Aorta (tissue), 5 donors: ENCODE measurements around the gene DEDD. TPM values are rescaled to one million over a fixed set of nuclear protein-coding genes. Genes with fewer than 3 reads are reported as not detected.

ENCODE experiments used
- ATAC-seq: fragments of 200-7000 bp; cut with Tn5 transposase; one replicate; pipeline ENCODE4 v1.9.1; 2022; ENCODE audit warnings: moderate library complexity; ENCODE audit not compliant: low FRiP score
- DNase-seq, 2 donors: peaks; one replicate each; pipeline ENCODE4 v3.0.0-alpha.2; 2020
- H3K27ac ChIP-seq, 2 donors: one replicate each; pipeline ENCODE4 v1.5.1; 2013; ENCODE audit warnings: low read length in 2 of 2, mild to moderate bottlenecking in 2 of 2, moderate library complexity in 2 of 2, control low read depth in 1 of 2, inconsistent platforms in 1 of 2, low read depth in 1 of 2
- H3K27me3 ChIP-seq, 2 donors: one replicate each; pipeline ENCODE4 v1.6.1; 2013; ENCODE audit warnings: control low read depth in 1 of 2, low read length in 1 of 2, mild to moderate bottlenecking in 1 of 2, moderate library complexity in 1 of 2; ENCODE audit not compliant: insufficient read depth in 2 of 2, control insufficient read depth in 1 of 2
- H3K36me3 ChIP-seq, 2 donors: one replicate each; pipeline ENCODE4 v1.6.1; 2013; ENCODE audit warnings: control low read depth in 1 of 2, low read length in 1 of 2, mild to moderate bottlenecking in 1 of 2; ENCODE audit not compliant: insufficient read depth in 2 of 2, control insufficient read depth in 1 of 2
- H3K4me1 ChIP-seq, 2 donors: one replicate each; pipeline ENCODE4 v1.6.1; 2013; ENCODE audit warnings: low read length in 2 of 2, control low read depth in 1 of 2, mild to moderate bottlenecking in 1 of 2, moderate library complexity in 1 of 2; ENCODE audit not compliant: insufficient read depth in 2 of 2, control insufficient read depth in 1 of 2
- H3K4me3 ChIP-seq, 2 donors: one replicate each; pipeline ENCODE4 v1.5.1; 2013; ENCODE audit warnings: low read length in 2 of 2, control low read depth in 1 of 2, mild to moderate bottlenecking in 1 of 2
- H3K9me3 ChIP-seq: one replicate; pipeline ENCODE4 v1.6.1; 2013; ENCODE audit warnings: mild to moderate bottlenecking, low read length; ENCODE audit not compliant: control insufficient read depth
- WGBS, 2 donors: extraction: QIAGEN DNeasy Blood & Tissue Kit; methylation state at CpG; one replicate each; pipeline ENCODE4 v1.1.7; 2013; 5-methylcytosine and 5-hydroxymethylcytosine counted together
- intact Hi-C, 2 donors: fragments of 100-400 bp; cut with DNase I; formaldehyde crosslinking; loops; one replicate each; pipeline versions ENCODE4 v1.14.2 to v1.15.0; 2022
- polyA plus RNA-seq, 2 donors: library from polyadenylated mRNA; stranded (reverse); fragments of 200-250 nt; gene quantifications; one replicate each; pipeline ENCODE4 v1.2.3, GENCODE V29; 2013
- total RNA-seq, 2 donors: library from RNA; stranded (reverse); fragmentation: NEBNext Ultra II Directional; extraction: Animal tissue kit (Norgen Biotek cat#: 25700); gene quantifications; one replicate each; pipeline ENCODE4 v1.2.1, GENCODE V29; 2021
- donor health status: healthy with polysubstance abuse.
- donor health status: Bipolar disorder and iron deficiency.
- donor health status: DM: no; HTN: no; CAD: no.
- donor health status: DM: no; HTN: no; CAD: no.
- donor health status: DM: yes; HTN: yes; CAD: no.

DEDD gene
- total and polyA plus RNA-seq, 4 donors = 25.2 to 46.8 (median 42.2) TPM

DNA sequence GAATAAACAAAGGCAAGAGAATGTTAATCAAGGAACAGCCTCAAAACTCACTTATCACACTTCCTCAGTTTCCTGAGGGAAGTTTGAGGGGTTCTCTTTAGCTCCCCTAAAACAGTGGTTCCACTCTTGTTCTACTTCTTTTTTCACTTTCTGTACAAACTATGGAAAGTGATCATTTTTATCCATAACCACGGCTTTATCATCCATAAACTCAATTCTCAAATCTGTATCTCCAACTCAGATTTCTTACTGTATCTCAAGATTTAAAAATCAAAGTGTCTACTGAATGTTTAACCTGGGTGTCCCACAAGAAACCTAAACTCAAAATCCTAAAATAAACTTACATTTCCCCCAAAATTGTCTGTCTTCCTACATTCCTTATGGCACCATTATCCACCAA, 18.6 kb downstream of the DEDD start:
- Histone ChIP-seq H3K27me3 (no peaks in the 10 kb centered on the region), H3K4me1 (peaks cover 0 to 3% of the 10 kb centered on the region in 2 donors), H3K36me3 (no peaks in the 10 kb centered on the region), H3K27ac (no peak overlapping the region), H3K4me3 (no peak overlapping the region), H3K9me3 (no peaks in the 10 kb centered on the region)
- WGBS, 2 donors = 90 to 94% methylated on average over 1 of the region's 1 CpG
- DNase-seq = no peak
- no peak for ATAC-seq
- intact Hi-C loops = no loop called here

DNA sequence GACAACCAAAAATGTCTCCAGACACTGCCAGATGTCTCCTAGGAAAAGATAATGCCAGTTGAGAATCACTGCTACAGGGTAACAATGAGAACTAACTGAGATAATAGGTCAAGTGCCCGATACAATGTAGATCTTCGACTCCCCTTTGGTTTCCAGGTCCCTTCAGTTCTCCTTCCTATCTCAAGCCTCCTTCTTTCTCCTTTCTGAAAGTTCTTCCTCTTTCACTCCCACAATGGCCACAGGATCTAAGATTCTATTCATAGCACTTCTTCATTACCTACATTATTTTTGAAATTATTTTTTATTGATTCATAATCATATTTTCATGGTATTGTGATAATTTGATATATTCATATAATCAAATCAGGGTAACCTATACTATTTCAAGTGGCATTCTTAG, 20.9 kb downstream of the DEDD start:
- intact Hi-C loops = no loop called here

DNA sequence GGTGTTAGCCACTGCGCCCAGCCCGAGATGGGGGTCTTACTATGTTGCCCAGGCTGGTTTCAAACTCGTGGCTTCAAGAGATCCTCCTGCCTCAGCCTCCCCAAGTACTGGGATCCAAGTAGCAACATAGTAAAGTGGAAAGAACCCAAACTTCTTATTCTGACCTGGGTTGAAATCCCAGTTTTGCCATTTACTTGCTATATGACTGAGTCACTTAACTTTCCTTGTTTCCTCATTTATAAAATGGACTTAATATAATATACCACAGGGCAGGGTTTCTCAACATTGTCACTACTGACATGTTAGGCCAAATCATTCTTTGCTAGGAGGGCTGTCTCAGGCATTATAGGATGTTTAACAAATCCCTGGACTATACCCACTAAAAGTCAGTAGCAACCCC, 21.4 kb downstream of the DEDD start:
- H3K36me3 ChIP-seq = no peaks in the 10 kb centered on the region
- ATAC-seq (no peak), DNase-seq (no peak)
- WGBS, 2 donors = 94 to 95% methylated on average over 3 of the region's 3 CpGs
- intact Hi-C loops = no loop called here
- no peak overlapping the region for H3K4me3 ChIP-seq
- no peak overlapping the region for H3K27ac ChIP-seq
- H3K9me3 ChIP-seq = no peaks in the 10 kb centered on the region
- no peaks in the 10 kb centered on the region for H3K27me3 ChIP-seq
- no peaks in the 10 kb centered on the region for H3K4me1 ChIP-seq

More for the DNA sequence above, 20.9 kb downstream of the DEDD start:
- Histone ChIP-seq H3K27me3 (no peaks in the 10 kb centered on the region), H3K36me3 (no peaks in the 10 kb centered on the region), H3K27ac (no peak overlapping the region), H3K4me3 (no peak overlapping the region), H3K4me1 (peaks cover 0 to under 1% of the 10 kb centered on the region in 2 donors), H3K9me3 (no peaks in the 10 kb centered on the region)
- ATAC-seq = no peak
- WGBS, 2 donors = 87 to 98% methylated on average over 2 of the region's 2 CpGs
- DNase-seq = no peak

DNA sequence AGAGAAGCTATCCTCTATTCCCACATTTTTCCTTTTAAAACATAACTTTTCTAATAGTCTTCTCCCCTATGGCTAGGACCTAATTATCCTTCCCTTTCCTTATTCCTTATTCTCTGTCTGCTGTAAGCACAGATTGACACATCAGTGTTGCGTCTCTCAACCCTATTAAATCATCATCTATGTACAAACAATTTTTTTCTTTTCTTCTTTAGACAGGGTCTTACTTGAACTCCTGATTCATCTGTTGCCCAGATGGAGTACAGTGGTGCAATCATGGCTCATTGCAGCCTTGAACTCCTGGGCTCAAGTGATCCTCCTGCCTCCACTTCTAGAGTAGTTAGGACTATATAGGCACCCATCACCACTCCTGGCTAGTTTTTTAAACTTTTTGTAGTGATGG, 26.0 kb downstream of the DEDD start:
- intact Hi-C loops = no loop called here
- H3K4me1 ChIP-seq = no peaks in the 10 kb centered on the region
- peaks cover 0 to 6% of the 10 kb centered on the region in 2 donors for H3K36me3 ChIP-seq
- no peak overlapping the region for H3K27ac ChIP-seq
- H3K27me3 ChIP-seq = no peaks in the 10 kb centered on the region
- WGBS, 2 donors = 96 to 100% methylated on average over 1 of the region's 1 CpG
- ATAC-seq = no peak
- DNase-seq = no peak
- H3K9me3 ChIP-seq = no peaks in the 10 kb centered on the region
- no peak overlapping the region for H3K4me3 ChIP-seq

DNA sequence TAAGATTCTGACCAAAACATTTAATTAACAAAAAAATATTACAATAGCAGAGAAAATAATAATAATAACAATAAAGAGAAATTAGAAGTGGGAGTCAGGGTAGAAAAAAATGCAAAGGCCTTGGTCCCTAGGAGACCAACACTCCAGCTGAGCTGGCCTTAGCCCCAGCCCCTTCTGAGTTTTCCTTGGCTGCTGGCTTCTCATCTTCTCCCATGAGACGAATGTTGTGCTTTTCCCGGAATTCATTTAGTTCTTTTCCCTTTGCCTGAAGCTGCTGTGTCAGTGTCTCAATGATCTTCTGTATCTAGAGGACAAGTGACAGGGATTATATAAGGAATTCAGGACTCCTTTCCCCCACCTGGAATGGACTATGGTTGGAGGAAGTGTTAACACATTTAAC, 31.9 kb downstream of the DEDD start:
- H3K36me3 ChIP-seq = peaks cover 0 to 6% of the 10 kb centered on the region in 2 donors
- no peaks in the 10 kb centered on the region for H3K9me3 ChIP-seq
- no peak overlapping the region for H3K27ac ChIP-seq
- no peak overlapping the region for H3K4me3 ChIP-seq
- DNase-seq (no peak), ATAC-seq (no peak)
- intact Hi-C loops = no loop called here
- peaks cover 0 to 2% of the 10 kb centered on the region in 2 donors for H3K4me1 ChIP-seq
- WGBS, 2 donors = 8 to 10% methylated on average over 2 of the region's 2 CpGs
- H3K27me3 ChIP-seq = no peaks in the 10 kb centered on the region

DNA sequence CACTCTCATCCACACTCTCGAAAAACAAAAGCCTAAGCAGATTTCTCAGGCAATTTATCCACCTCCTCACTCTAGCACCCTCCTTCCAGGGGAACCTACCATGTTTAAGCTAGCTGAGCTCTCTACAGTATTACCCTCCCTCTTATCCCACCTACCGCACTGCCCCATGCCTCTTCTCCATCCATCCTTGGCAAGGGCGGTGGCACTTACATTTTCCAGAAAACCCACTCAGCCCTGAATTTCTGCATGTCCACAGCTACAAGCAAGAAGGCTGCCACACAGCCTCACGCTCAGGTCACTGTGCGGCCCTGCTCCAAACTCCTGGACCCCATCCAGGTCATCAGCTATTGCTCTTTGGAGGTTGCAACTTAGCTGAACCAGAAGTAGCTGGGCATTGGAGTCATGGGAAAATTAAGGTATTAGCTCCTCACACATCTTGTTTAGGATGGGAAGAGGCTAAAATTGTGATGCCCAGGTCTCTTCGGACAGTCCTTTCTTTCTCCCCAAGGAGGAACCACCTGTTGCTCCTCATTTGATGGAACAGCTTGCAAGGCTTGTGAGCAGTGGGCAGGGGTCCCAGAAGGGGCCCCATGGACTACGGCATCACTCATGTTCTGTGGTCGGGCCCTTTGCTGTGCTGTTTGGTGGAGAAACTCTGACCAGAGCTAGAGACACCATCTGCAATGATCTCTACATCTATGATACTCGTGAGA, 33.2 kb downstream of the DEDD start:
- Histone ChIP-seq H3K4me1 (peaks cover 0 to 2% of the 10 kb centered on the region in 2 donors), H3K36me3 (peaks cover 0 to 6% of the 10 kb centered on the region in 2 donors), H3K27ac (no peak overlapping the region), H3K27me3 (no peaks in the 10 kb centered on the region), H3K4me3 (no peak overlapping the region), H3K9me3 (no peaks in the 10 kb centered on the region)
- no peak for DNase-seq
- ATAC-seq = no peak
- WGBS, 2 donors = 70 to 75% methylated on average over 9 of the region's 9 CpGs
- intact Hi-C loops = loop anchor here in 1 of 2 donors (5.0 kb wide), 1 partner anchor 102 kb away; no protein-coding TSS in a partner anchor

DNA sequence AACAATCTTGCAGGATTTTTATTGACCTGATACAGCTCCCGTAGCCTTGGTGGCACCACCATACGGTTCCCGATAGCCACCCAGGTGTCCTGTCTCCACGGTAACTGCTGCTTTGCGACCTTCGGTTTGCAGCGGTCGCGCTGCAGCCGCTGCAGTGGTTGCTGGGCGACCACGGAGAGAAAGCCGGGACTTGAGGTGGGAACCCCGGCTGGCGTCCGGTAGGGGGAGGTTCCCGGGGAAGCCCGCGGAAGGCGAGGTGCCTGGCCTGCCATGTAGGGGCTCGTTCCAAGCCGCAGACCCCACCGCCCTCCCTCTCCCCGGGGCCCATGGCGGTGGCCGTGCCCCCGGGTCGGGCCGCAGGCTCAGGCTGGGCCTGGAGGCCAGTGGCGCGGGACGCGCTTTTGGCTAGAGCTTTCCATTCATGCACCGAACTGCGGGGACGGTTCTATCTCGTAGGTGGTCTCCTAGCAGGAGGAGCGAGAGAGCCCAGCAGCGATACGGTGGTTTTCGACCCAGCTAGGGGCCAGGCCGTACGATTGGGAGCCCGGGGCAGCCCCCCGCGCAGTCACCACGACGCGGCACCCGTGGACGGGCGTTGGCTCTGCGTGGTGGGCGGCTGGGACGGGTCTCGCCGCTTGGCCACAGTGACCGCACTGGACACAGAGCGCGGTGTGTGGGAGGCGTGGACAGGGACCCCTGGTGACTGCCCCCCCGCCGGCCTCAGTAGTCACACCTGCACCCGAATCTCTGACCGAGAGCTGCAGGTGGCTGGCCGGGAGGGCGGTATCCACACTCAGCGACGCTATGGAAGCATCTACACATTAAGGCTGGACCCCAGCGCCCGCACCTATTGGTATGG, 34.0 kb downstream of the DEDD start, which contains the start of gene KLHDC9:
Gene KLHDC9, plus strand, starts transcription at position 152 of the 859 bp plus-strand sequence. Its CDS starts 175 bp downstream, at position 327.
- Histone ChIP-seq H3K9me3 (no peaks in the 10 kb centered on the region), H3K27ac (peak within 1 kb of the TSS in 1 of 2 donors; percentile 48), H3K27me3 (no peaks in the 10 kb centered on the region), H3K36me3 (peaks cover 0 to 6% of the 10 kb centered on the region in 2 donors), H3K4me3 (peak within 1 kb of the TSS; percentile 46 to 54), H3K4me1 (peaks cover 0 to 2% of the 10 kb centered on the region in 2 donors)
- intact Hi-C loops = loop anchor here in 1 of 2 donors (5.0 kb wide), 1 partner anchor 101 kb away; no protein-coding TSS in a partner anchor
- 5 to 7% methylated on average over 58 to 71 of the region's 71 CpGs for WGBS, 2 donors
- DNase-seq = peak; percentile 78 to 86
- peak; percentile 86 for ATAC-seq

DNA sequence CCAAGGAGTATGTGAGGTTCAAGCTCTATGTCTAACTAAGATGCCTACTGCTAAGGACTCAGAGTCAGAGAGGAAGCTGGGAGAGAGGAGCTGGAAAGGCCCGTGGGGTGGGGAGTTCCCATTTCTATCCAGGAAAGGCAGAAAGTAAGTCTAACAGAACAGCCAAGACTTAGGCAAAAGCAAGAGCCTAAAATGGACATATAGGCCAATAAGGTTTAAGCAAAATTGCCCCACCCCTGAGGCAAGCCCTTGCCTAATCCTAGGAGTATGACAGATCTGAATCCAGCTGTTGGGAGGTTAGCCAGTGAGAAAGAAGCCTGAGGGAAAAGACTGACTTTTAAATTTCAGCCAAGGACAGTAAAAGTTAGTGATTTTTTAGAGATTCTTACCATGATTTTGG, 35.9 kb downstream of the DEDD start:
- no peaks in the 10 kb centered on the region for H3K9me3 ChIP-seq
- no peak for DNase-seq
- H3K4me3 ChIP-seq = no peak overlapping the region
- H3K27ac ChIP-seq = no peak overlapping the region
- H3K4me1 ChIP-seq = peaks cover 0 to 2% of the 10 kb centered on the region in 2 donors
- peak; percentile 31 for ATAC-seq
- intact Hi-C loops = loop anchor here in 1 of 2 donors (5.0 kb wide), 1 partner anchor 99 kb away; no protein-coding TSS in a partner anchor
- H3K36me3 ChIP-seq = peaks cover 0 to under 1% of the 10 kb centered on the region in 2 donors
- H3K27me3 ChIP-seq = no peaks in the 10 kb centered on the region
- WGBS, 2 donors = 48 to 60% methylated on average over 1 of the region's 1 CpG
